ENCODE results near the gene GBF1.

DNA sequence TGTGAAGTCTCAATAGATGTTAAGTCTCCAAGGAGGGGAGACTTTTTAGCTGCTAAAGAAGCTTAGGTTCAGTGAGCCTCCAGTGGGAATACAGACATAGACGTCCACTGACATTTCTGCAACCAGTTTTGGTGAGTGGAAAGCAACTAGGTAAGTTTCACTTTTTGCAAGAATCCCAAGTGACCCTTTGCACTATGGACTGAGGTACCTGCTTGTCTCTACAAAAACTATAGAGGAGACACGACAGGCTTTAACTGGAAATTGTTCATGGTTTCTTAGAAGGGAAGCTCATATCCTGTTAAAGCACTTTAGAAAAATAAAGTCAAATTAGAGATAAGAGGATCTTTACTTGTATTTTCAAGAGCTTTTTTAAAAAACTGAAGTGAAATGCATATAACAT, 38.6 kb downstream of the GBF1 start:
- no peak for TF ChIP-seq POLR2A (IDR thresholded peaks at IDR 0.05)
- TF ChIP-seq, protein P1, sequence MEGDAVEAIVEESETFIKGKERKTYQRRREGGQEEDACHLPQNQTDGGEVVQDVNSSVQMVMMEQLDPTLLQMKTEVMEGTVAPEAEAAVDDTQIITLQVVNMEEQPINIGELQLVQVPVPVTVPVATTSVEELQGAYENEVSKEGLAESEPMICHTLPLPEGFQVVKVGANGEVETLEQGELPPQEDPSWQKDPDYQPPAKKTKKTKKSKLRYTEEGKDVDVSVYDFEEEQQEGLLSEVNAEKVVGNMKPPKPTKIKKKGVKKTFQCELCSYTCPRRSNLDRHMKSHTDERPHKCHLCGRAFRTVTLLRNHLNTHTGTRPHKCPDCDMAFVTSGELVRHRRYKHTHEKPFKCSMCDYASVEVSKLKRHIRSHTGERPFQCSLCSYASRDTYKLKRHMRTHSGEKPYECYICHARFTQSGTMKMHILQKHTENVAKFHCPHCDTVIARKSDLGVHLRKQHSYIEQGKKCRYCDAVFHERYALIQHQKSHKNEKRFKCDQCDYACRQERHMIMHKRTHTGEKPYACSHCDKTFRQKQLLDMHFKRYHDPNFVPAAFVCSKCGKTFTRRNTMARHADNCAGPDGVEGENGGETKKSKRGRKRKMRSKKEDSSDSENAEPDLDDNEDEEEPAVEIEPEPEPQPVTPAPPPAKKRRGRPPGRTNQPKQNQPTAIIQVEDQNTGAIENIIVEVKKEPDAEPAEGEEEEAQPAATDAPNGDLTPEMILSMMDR (IDR thresholded peaks at IDR 0.05), result no peak

All from right lobe of liver (tissue), 4 donors.